Measurements from ENCODE around the gene WDR4. TPM values are rescaled to one million over a fixed set of nuclear protein-coding genes. Genes with fewer than 3 reads are reported as not detected.
"Not testable (repeated sequence)": the region's sequence is repeated elsewhere in the genome, so short reads cannot be mapped to it uniquely, and the experiment has no call there.

The WDR4 gene
- total RNA-seq, 6 experiments from 2014 or later = 18.5 to 27.6 (median 20.9) TPM

DNA sequence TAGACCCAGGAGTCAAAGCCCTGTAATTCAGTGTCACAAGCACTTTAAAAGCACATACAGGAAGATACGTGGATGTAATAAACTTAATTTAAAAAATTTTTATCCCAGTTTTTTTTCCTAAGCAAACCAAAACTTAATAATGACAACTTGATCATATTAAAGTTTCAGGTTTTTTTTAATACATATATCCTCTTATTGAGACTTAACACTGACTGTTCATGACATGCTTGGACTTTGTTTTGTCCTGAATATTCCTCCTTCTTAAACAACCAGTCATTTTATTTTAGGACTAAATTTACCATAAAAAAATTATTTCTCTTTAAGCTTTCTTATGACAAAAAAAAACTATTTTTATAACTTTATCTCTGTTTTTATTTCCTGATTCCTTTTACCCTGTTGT is 64.1 kb downstream of the WDR4 start:
- Mint-ChIP-seq H3K9me3 (peaks cover 3% of the 10 kb centered on the region), H3K4me3 (no peak overlapping the region), H3K27me3 (ENCODE audit: insufficient read depth) (peaks cover 15% of the 10 kb centered on the region), H3K4me1 (ENCODE audit: low read depth) (no peaks in the 10 kb centered on the region), H3K27ac (no peak overlapping the region), H3K36me3 (ENCODE audit: low read depth) (no peaks in the 10 kb centered on the region; the same call in 1 of the 2 replicates)
- TF ChIP-seq, protein P1, sequence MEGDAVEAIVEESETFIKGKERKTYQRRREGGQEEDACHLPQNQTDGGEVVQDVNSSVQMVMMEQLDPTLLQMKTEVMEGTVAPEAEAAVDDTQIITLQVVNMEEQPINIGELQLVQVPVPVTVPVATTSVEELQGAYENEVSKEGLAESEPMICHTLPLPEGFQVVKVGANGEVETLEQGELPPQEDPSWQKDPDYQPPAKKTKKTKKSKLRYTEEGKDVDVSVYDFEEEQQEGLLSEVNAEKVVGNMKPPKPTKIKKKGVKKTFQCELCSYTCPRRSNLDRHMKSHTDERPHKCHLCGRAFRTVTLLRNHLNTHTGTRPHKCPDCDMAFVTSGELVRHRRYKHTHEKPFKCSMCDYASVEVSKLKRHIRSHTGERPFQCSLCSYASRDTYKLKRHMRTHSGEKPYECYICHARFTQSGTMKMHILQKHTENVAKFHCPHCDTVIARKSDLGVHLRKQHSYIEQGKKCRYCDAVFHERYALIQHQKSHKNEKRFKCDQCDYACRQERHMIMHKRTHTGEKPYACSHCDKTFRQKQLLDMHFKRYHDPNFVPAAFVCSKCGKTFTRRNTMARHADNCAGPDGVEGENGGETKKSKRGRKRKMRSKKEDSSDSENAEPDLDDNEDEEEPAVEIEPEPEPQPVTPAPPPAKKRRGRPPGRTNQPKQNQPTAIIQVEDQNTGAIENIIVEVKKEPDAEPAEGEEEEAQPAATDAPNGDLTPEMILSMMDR (IDR thresholded peaks at IDR 0.05) = no peak
- no peak for DNase-seq

DNA sequence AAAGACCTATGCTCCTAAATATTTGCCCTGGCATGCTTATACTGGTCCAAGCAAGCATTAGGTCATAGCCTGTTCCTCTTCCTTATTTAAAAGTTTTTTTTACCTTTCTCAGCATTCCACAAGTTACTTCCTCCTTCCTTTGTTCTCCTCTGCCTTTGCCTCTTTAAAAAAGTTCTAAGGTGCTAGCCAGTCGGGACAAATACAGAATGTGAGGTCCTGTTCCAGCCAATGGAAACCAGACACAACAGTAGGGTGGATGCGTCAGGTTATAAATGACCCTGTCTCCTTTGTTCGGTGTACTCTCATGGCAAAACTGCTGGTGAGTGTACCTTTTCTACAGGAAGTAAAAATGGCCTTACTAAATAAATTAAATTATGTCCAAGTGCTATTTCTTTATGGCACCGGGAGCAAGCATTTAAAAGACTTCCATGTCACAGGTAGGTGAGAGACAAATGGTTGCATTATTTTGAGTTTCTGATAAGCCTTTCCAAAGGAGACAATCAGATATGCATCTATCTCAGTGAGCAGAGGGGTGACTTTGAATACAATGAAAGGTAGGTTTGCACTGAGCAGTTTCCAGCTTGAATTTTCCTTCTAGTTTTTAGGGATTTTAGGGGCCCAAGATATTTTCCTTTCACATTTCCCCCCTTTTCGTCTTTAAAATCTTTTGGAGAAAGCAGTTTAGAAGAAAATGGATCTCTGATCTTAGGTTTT is 66.7 kb downstream of the WDR4 start:
- DNase-seq; H3K4me3 Mint-ChIP-seq; H3K9me3 Mint-ChIP-seq; H3K4me1 Mint-ChIP-seq (ENCODE audit: low read depth); H3K36me3 Mint-ChIP-seq (ENCODE audit: low read depth); H3K27ac Mint-ChIP-seq: not testable (repeated sequence)
- H3K27me3 Mint-ChIP-seq (ENCODE audit: insufficient read depth) = peaks cover 21% of the 10 kb centered on the region

DNA sequence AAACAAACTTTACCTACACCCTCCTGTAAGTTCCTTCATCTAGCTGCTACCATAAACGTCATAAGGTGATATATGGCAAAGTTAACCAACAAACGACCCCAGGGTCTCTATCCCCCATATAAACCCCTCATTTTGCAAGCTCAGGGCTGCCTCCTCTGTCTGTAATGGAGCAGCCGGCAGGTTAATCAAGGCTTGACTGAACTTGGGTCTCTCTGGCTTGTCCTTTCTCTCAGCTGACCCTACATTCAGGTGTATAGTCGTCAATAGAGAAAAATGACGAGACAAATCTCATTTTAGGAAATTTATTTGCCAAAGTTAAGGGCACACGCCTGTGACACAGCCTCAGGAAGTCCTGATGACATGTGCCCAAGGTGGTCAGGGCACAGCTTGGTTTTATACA is 67.4 kb downstream of the WDR4 start:
- H3K4me3 Mint-ChIP-seq = no peak overlapping the region
- DNase-seq = no peak
- H3K36me3 Mint-ChIP-seq (ENCODE audit: low read depth) = no peaks in the 10 kb centered on the region; the same call in 1 of the 2 replicates
- H3K27me3 Mint-ChIP-seq (ENCODE audit: insufficient read depth) = peaks cover 26% of the 10 kb centered on the region
- peaks cover 3% of the 10 kb centered on the region for H3K9me3 Mint-ChIP-seq
- no peaks in the 10 kb centered on the region for H3K4me1 Mint-ChIP-seq (ENCODE audit: low read depth)
- H3K27ac Mint-ChIP-seq = no peak overlapping the region
- TF ChIP-seq, protein P1 (IDR thresholded peaks at IDR 0.05) = no peak

DNA sequence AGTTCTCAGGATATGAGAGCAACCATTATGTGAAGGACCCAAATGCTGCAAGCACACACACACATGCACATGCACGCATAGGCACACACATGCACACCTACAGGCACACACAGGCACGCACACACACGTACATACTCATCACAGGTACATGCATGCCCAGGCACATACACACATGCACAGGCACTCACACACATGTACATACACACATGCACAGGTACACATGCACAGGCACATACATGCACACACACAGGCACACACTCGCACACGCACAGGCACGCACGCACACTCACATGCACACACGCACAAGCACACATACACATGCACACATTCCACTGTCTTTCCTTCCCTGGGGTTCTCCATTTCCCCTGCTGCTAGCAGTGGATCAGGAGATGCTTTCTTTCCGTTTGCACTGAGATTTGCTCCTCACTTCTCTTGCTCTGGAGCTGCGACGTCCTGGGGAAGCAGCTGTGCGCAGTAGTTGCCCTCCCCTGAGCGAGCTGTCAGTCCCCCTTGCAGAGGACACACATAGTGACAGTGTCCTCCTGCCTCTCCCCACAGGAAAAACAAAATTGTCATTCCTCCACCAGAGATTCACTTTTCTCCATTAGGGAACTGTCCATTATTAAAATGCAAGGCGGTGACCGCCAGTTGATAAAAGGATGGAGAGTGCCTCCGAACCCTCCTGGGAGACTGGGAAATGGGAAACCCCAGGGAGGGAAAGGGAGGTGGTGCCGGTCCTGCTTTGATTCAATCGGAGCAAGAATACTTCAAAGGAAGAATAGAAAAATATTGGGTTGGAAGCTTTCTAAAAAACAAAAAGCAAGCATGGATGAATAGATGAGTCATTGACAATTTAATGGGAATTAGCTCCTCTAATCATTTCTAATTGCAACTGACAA is 69.5 kb downstream of the WDR4 start:
- TF ChIP-seq, protein P1 (IDR thresholded peaks at IDR 0.05) = no peak
- Mint-ChIP-seq H3K36me3 (ENCODE audit: low read depth) (no peaks in the 10 kb centered on the region), H3K9me3 (peaks cover under 1% of the 10 kb centered on the region), H3K27me3 (ENCODE audit: insufficient read depth) (peaks cover 47% of the 10 kb centered on the region), H3K27ac (no peak overlapping the region), H3K4me3 (no peak overlapping the region), H3K4me1 (ENCODE audit: low read depth) (no peaks in the 10 kb centered on the region)
- DNase-seq = no peak

DNA sequence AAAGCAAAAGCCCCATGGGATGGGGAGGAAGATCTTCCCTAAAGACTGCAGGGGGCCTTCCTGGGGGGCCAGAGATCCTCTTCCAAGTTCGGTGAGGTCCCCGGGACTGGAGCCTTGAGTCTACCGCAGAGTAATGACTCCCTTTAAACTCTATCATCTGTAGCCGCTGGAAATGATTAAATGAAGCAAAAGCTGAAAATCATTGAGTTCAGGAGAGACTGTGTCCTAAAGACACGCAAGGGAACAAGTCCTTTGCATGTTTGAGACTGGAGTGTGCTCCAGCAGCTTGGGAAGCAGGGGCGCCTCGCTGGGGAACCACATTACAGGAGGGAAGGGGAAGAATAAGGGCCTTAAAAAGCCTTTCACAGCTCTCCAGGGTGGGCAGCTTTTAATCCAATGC is 70.2 kb downstream of the WDR4 start:
- H3K9me3 Mint-ChIP-seq = no peaks in the 10 kb centered on the region

More for the DNA sequence above, 70.2 kb downstream of the WDR4 start:
- Mint-ChIP-seq H3K27me3 (ENCODE audit: insufficient read depth) (peaks cover 53% of the 10 kb centered on the region), H3K27ac (no peak overlapping the region), H3K4me1 (ENCODE audit: low read depth) (no peaks in the 10 kb centered on the region), H3K4me3 (no peak overlapping the region), H3K36me3 (ENCODE audit: low read depth) (no peaks in the 10 kb centered on the region)
- TF ChIP-seq, protein P1 (IDR thresholded peaks at IDR 0.05) = no peak
- no peak for DNase-seq
